NCI-H1092 (cell line): ENCODE results near the gene SPATA1.
"Not testable (repeated sequence)": the region's sequence is repeated elsewhere in the genome, so short reads cannot be mapped to it uniquely, and the experiment has no call there.

ENCODE experiments used
- DNase-seq: peaks from one replicate; lab custom pipeline; 2025; lab: John Stamatoyannopoulos, UW

Gene SPATA1

DNA sequence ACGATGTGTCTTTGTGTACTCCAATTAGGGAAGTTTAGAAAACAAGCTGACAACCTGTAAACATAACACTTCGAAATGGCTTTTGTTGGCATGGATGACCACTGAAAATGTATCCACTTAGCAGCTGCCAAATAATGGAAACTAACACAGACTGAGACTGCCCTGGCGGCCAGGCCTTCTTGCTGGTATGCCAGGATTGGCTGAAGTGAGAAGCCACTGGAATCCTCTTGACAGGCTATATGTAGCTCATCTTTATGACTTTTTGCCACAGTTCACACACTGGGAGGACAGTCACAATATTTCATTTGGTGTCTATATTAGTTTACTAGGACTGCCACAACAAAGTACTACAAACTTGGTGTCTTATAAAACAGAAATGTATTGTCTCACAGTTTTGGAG lies 80.9 kb downstream of the SPATA1 start:
- no peak for DNase-seq

GRCh38 chr1:84594959-84595358 lies 88.8 kb downstream of the SPATA1 start:
- not testable (repeated sequence) for DNase-seq

DNA sequence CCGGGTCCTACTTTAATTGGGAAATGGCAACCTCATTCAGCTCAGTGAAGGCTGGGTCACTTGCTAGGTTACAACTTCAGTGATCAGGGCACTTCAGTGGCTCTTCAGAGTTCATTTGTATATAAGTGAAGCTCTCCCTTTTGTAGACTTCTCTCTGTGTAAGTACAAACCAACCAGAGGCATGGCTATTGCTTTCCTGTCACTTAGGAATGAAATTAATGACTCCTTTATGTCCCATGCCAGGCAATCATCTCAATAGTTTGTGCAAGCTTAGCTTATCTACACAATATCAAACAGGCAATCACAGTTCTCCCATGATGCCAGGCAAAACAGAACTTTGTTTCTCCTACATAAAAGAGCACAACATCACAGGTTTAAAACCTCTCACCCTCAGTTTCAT lies 90.8 kb downstream of the SPATA1 start:
- DNase-seq = no peak

GRCh38 chr1:84598418-84598817 lies 92.2 kb downstream of the SPATA1 start:
- DNase-seq = no peak

GRCh38 chr1:84598846-84599741 lies 92.9 kb downstream of the SPATA1 start:
- no peak for DNase-seq

- DNase-seq = no peak
These were observed 94.6 kb downstream of the SPATA1 start for GRCh38 chr1:84600796-84601195.

GRCh38 chr1:84603223-84603622 lies 97.0 kb downstream of the SPATA1 start:
- no peak for DNase-seq

DNA sequence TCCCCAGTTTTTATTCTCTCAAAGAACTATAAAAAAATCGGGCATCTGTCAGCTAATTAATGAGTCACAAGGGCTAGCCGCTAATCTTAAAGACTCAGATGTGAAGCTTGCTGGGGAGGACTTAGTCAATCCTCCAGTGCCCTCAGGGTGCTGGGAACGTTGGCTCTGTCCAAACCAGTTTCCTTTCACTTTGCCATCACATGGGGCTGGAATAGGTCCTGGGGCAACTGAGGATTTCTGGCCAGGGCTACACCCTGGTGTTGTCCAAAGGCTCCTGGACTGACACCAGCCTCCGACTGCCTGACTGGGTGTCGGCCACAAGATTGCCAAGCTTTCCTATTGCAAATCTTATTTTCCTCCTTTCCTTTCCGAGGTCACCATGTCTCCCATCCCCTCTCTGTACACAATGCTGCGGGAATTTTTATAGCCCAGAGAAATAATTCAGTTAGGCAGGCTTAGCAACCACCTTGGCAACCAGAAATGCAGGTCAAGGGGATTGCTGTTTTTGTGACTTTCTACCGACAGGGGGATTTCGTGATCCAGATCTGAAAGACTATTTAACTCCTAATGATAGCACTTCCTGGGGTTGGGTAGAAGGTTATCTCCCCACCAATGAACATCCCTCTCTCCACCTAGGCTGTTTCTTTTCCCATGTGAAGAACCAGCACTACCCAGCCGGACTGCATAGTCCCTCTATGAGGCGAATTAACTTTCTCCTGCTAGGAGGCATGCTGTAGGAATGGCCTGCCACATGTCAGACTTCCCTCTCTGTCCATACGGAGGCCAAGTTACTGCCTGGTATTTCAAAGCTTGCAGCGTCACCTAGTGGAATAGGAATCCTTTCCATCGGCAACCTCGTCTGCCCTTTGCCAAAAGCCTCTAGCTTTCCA lies 98.0 kb downstream of the SPATA1 start:
- DNase-seq = no peak

GRCh38 chr1:84605157-84605556 lies 99.0 kb downstream of the SPATA1 start:
- DNase-seq = no peak

DNA sequence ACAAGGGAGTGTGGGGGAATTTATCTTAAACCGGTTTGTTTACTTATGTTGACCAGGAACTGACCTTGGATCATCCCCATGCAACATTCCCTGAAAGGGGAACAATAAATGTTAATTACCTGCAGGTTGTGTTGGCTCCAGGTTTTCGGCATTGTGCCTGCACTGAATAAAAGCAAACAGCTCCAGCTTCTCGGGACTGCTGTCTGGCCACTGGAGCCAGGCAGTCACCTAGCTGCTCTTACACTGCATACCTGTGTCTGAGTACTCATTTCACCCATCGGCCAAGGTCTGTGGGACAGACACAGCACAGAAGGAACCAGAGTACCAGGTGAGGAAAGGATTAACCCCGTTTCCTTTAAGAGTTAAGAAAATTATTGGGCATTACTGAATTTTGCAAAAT lies 100.8 kb downstream of the SPATA1 start:
- DNase-seq = no peak

DNA sequence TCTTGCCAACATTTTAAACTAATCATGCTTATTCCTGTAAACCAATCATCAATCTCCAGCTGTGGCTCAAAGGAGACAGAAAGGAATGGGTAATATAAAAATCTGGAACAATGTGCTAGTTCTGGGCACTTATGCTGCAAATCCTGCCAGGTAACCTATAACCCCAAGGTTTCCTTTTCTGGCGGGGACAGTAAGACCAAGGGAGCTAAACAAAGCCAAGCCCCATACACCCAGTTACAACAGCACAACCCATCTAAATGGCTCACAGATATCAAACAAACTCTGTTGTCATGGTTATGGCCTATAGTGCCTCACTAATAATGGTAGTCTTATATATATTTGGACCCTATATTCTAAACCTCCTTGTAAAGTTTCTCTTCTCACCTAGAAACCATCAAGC lies 104.9 kb downstream of the SPATA1 start:
- DNase-seq = no peak

GRCh38 chr1:84611796-84612195 lies 105.6 kb downstream of the SPATA1 start:
- DNase-seq = no peak

DNA sequence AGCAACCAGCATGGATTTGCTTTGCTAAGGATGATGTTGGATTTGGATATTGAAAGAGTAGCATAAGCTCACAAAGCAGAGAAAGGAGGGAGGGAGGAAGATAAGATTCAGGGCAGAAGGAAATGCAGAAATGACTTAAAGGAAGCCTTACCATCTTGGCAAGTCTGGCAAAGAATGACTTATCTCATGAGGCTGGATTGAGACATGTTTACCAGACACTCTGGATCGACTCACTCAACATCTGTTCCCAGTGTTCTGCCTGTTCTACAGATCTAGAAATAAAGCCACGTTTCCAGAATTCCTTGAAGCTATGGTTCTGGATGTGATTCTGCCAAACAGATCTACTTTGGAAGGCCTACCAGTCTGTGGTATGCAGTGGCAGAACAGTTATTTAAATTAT lies 106.8 kb downstream of the SPATA1 start:
- DNase-seq = no peak

DNA sequence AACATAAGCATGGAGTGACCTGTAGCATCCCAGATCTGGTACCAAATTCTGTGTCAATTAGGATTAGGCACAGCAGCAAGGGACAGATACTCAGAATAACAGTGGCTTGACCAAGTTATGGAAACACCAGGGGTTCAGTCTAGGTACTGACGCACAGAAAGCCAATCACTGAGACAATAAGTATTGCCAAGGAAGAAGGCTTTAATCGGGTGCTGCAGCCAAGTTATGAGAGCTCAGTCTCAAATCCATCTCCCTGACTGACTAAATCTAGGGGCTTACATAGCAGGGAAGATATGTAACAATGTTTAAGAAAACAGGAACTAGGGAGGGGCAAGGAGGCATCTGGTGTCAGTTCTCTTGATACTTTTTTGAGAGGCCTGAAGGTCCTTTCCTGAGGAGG lies 107.7 kb downstream of the SPATA1 start:
- DNase-seq = no peak

GRCh38 chr1:84615790-84616189 lies 109.6 kb downstream of the SPATA1 start:
- no peak for DNase-seq
